ENCODE measurements around the gene RPL18A.

DNA sequence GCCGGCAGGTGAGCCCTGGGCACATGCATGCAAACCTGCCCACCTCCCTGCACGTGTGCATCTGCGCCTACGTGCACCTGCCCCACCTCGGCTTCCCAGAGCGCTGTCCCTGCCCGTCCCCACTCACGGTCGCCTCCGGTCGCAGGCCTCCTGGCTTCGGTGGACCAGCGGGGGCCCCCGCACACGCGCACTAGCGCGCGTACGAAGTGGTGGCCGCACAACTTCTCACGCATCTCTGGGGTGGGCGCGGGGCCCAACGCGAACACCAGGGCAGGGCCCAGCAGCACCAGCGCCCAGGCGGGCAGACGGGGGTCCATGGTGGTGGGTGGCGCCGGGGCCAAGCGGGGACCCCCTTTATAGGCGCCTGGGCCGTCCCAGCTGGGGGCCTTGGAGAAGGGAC, 38.5 kb upstream of the RPL18A start, which contains the start of gene INSL3:
- no peak for TF ChIP-seq CTCF (conservative IDR thresholded peaks at IDR 0.05)
- TF ChIP-seq ZFX (IDR thresholded peaks at IDR 0.05): no peak
